ENCODE results near the gene MT1X. TPM values are rescaled to one million over a fixed set of nuclear protein-coding genes. Genes with fewer than 3 reads are reported as not detected.
"Not testable (repeated sequence)": the region's sequence is repeated elsewhere in the genome, so short reads cannot be mapped to it uniquely, and the experiment has no call there.

The MT1X gene
- total and polyA plus RNA-seq, 2 donors from 2014 or later: 223 to 476 TPM

GRCh38 chr16:56669005-56669839 is 13.0 kb upstream of the MT1X start, which contains the start of gene MT1H:
MT1H (plus strand) TSS chr16:56669814; CDS start chr16:56669885, 71 bp downstream.
- Histone ChIP-seq H3K4me3 (ENCODE audit: low read length in 3 of 3) (peak within 1 kb of the TSS in 2 of 3 donors; percentile 71 to 76), H3K9me3 (ENCODE audit: control insufficient read depth in 2 of 3, insufficient read depth in 1 of 3, low read length in 3 of 3) (no peaks in the 10 kb centered on the region), H3K27me3 (ENCODE audit: control insufficient read depth, insufficient read depth, low read length) (peaks cover 61% of the 10 kb centered on the region), H3K9ac (ENCODE audit: low read length in 3 of 3) (peak within 1 kb of the TSS in 2 of 3 donors; percentile 28 to 51), H3K4me1 (ENCODE audit: control insufficient read depth in 2 of 3, insufficient read depth in 2 of 3, low read depth in 1 of 3, low read length in 3 of 3) (peaks cover 0 to 8% (median 0%) of the 10 kb centered on the region in 3 donors), H3K27ac (ENCODE audit: low read depth in 2 of 2, low read length in 2 of 2) (peak within 1 kb of the TSS; percentile 8 to 22), H3K36me3 (ENCODE audit: control insufficient read depth in 2 of 3, insufficient read depth in 3 of 3, low read length in 3 of 3) (no peaks in the 10 kb centered on the region)
- no peak for DNase-seq
- intact Hi-C loops (cut with DNase I): no loop called here
- FAIRE-seq: no peak
- TF ChIP-seq CTCF (IDR thresholded peaks at IDR 0.05; ENCODE audit: borderline replicate concordance, extremely low read depth, insufficient read depth): no peak

GRCh38 chr16:56669840-56670619 is 12.2 kb upstream of the MT1X start:
- H3K27me3 ChIP-seq (ENCODE audit: control insufficient read depth, insufficient read depth, low read length): peaks cover 58% of the 10 kb centered on the region
- intact Hi-C loops (cut with DNase I): no loop called here

GRCh38 chr16:56670620-56670934 is 11.7 kb upstream of the MT1X start:
- FAIRE-seq: no peak
- Histone ChIP-seq H3K36me3 (ENCODE audit: control insufficient read depth in 2 of 3, insufficient read depth in 3 of 3, low read length in 3 of 3) (no peaks in the 10 kb centered on the region), H3K27me3 (ENCODE audit: control insufficient read depth, insufficient read depth, low read length) (peaks cover 64% of the 10 kb centered on the region), H3K27ac (ENCODE audit: low read depth in 2 of 2, low read length in 2 of 2) (peak overlapping the region in 1 of 2 donors; percentile 28), H3K9ac (ENCODE audit: low read length in 3 of 3) (no peak overlapping the region), H3K4me1 (ENCODE audit: control insufficient read depth in 2 of 3, insufficient read depth in 2 of 3, low read depth in 1 of 3, low read length in 3 of 3) (peaks cover 0 to 8% (median 0%) of the 10 kb centered on the region in 3 donors), H3K9me3 (ENCODE audit: control insufficient read depth in 2 of 3, insufficient read depth in 1 of 3, low read length in 3 of 3) (no peaks in the 10 kb centered on the region), H3K4me3 (ENCODE audit: low read length in 3 of 3) (peak overlapping the region in 2 of 3 donors; percentile 65 to 76)
- DNase-seq: no peak
- intact Hi-C loops (cut with DNase I): no loop called here
- no peak for TF ChIP-seq CTCF (IDR thresholded peaks at IDR 0.05; ENCODE audit: borderline replicate concordance, extremely low read depth, insufficient read depth)

More at GRCh38 chr16:56669840-56670619, 12.2 kb upstream of the MT1X start:
- Histone ChIP-seq H3K36me3 (ENCODE audit: control insufficient read depth in 2 of 3, insufficient read depth in 3 of 3, low read length in 3 of 3) (no peaks in the 10 kb centered on the region), H3K27ac (ENCODE audit: low read depth in 2 of 2, low read length in 2 of 2) (no peak overlapping the region), H3K4me1 (ENCODE audit: control insufficient read depth in 2 of 3, insufficient read depth in 2 of 3, low read depth in 1 of 3, low read length in 3 of 3) (peaks cover 0 to 8% (median 0%) of the 10 kb centered on the region in 3 donors), H3K9ac (ENCODE audit: low read length in 3 of 3) (no peak overlapping the region), H3K4me3 (ENCODE audit: low read length in 3 of 3) (peak overlapping the region in 2 of 3 donors; percentile 65 to 76), H3K9me3 (ENCODE audit: control insufficient read depth in 2 of 3, insufficient read depth in 1 of 3, low read length in 3 of 3) (no peaks in the 10 kb centered on the region)
- DNase-seq (no peak), FAIRE-seq (no peak)
- no peak for TF ChIP-seq CTCF (IDR thresholded peaks at IDR 0.05; ENCODE audit: borderline replicate concordance, extremely low read depth, insufficient read depth)

GRCh38 chr16:56671691-56672090 is 10.6 kb upstream of the MT1X start:
- H3K4me3 ChIP-seq (ENCODE audit: low read length in 3 of 3); H3K9me3 ChIP-seq (ENCODE audit: control insufficient read depth in 2 of 3, insufficient read depth in 1 of 3, low read length in 3 of 3); intact Hi-C loops (cut with DNase I); H3K9ac ChIP-seq (ENCODE audit: low read length in 3 of 3); H3K36me3 ChIP-seq (ENCODE audit: control insufficient read depth in 2 of 3, insufficient read depth in 3 of 3, low read length in 3 of 3); FAIRE-seq; DNase-seq; H3K27ac ChIP-seq (ENCODE audit: low read depth in 2 of 2, low read length in 2 of 2); H3K4me1 ChIP-seq (ENCODE audit: control insufficient read depth in 2 of 3, insufficient read depth in 2 of 3, low read depth in 1 of 3, low read length in 3 of 3): not testable (repeated sequence)
- peaks cover 62% of the 10 kb centered on the region for H3K27me3 ChIP-seq (ENCODE audit: control insufficient read depth, insufficient read depth, low read length)

GRCh38 chr16:56672171-56672570 is 10.1 kb upstream of the MT1X start:
- H3K4me3 ChIP-seq (ENCODE audit: low read length in 3 of 3); H3K27ac ChIP-seq (ENCODE audit: low read depth in 2 of 2, low read length in 2 of 2); H3K9me3 ChIP-seq (ENCODE audit: control insufficient read depth in 2 of 3, insufficient read depth in 1 of 3, low read length in 3 of 3); H3K9ac ChIP-seq (ENCODE audit: low read length in 3 of 3); H3K36me3 ChIP-seq (ENCODE audit: control insufficient read depth in 2 of 3, insufficient read depth in 3 of 3, low read length in 3 of 3); DNase-seq; intact Hi-C loops (cut with DNase I); FAIRE-seq; H3K4me1 ChIP-seq (ENCODE audit: control insufficient read depth in 2 of 3, insufficient read depth in 2 of 3, low read depth in 1 of 3, low read length in 3 of 3): not testable (repeated sequence)
- H3K27me3 ChIP-seq (ENCODE audit: control insufficient read depth, insufficient read depth, low read length): peaks cover 57% of the 10 kb centered on the region

All from kidney (tissue), 14 donors.